Measurements from ENCODE around the gene INSYN1. TPM values are rescaled to one million over a fixed set of nuclear protein-coding genes. Genes with fewer than 3 reads are reported as not detected.

The INSYN1 gene
- total RNA-seq, 1 experiment from 2014 or later: not detected

DNA sequence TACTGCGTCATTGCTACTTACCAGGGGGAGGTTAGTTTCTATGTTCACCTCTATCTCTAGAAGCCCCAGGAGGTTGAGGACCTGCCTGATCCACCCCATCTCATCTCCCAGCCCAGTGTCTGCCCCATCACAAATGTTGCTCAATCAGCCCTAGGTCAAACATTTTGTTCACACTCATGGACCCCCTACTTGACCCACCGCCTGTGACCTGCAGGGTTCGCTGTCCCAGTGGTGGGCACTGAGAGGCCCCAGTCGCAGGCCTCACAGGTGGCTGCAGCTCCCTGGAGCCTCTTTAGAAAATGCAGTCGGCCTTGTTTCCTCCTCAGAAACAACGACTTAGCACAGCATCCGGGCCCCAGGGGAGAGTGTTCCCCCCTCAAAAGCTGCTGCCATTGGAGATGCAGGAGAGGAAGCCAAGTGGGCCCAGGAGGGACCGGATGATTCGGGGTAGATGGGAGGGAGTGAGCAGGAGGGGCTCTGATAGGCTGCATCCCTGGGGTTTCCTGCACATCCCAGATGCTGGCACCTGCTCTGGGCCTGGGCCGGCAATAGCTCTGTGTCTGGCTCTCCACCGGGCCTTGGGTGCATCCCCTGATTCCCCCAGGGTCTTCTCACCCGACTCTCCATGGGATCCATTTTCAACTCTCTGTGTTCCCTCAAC is 18.4 kb upstream of the INSYN1 start:
- ATAC-seq (no peak), DNase-seq (no peak)
- no peaks in the 10 kb centered on the region for H3K79me2 ChIP-seq (ENCODE audit: low read length)
- H3K4me1 ChIP-seq (ENCODE audit: insufficient read depth, low read length): no peaks in the 10 kb centered on the region
- H3K36me3 ChIP-seq (ENCODE audit: low read depth, low read length): no peaks in the 10 kb centered on the region
- no TSS peak for BruUV-seq (replicated peaks)
- H3K9me2 ChIP-seq (replicated peaks; ENCODE audit: low read length): no peaks in the 10 kb centered on the region
- no peak overlapping the region for H2AFZ ChIP-seq (ENCODE audit: low read length)
- CTCF ChIA-PET: no interaction called here
- POLR2A ChIA-PET (ENCODE audit: unreplicated experiment): no interaction called here
- H3K9ac ChIP-seq (ENCODE audit: low read length): no peak overlapping the region
- H3K4me2 ChIP-seq (ENCODE audit: low read length): no peak overlapping the region
- H4K20me1 ChIP-seq (ENCODE audit: low read length): no peaks in the 10 kb centered on the region
- no peaks in the 10 kb centered on the region for H3K9me3 ChIP-seq (ENCODE audit: low read length)
- H3K27ac ChIP-seq (ENCODE audit: low read length): no peak overlapping the region
- intact Hi-C loops (cut with micrococcal nuclease): no loop called here
- H3F3A ChIP-seq (ENCODE audit: low read length, unreplicated experiment): no peaks in the 10 kb centered on the region
- TF ChIP-seq, protein P1, sequence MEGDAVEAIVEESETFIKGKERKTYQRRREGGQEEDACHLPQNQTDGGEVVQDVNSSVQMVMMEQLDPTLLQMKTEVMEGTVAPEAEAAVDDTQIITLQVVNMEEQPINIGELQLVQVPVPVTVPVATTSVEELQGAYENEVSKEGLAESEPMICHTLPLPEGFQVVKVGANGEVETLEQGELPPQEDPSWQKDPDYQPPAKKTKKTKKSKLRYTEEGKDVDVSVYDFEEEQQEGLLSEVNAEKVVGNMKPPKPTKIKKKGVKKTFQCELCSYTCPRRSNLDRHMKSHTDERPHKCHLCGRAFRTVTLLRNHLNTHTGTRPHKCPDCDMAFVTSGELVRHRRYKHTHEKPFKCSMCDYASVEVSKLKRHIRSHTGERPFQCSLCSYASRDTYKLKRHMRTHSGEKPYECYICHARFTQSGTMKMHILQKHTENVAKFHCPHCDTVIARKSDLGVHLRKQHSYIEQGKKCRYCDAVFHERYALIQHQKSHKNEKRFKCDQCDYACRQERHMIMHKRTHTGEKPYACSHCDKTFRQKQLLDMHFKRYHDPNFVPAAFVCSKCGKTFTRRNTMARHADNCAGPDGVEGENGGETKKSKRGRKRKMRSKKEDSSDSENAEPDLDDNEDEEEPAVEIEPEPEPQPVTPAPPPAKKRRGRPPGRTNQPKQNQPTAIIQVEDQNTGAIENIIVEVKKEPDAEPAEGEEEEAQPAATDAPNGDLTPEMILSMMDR (conservative IDR thresholded peaks at IDR 0.05; ENCODE audit: low read depth, low read length): no peak
- no peak for TF ChIP-seq EZH2phosphoT487 (IDR thresholded peaks at IDR 0.05; ENCODE audit: borderline replicate concordance, low read length)
- TF ChIP-seq EZH2 (IDR thresholded peaks at IDR 0.05; ENCODE audit: low read length, unreplicated experiment): no peak
- peaks cover 23% of the 10 kb centered on the region; the same call in 1 of the 2 replicates for H3K27me3 ChIP-seq (ENCODE audit: low read length)
- no peak overlapping the region for H3K4me3 ChIP-seq (ENCODE audit: low read length)

DNA sequence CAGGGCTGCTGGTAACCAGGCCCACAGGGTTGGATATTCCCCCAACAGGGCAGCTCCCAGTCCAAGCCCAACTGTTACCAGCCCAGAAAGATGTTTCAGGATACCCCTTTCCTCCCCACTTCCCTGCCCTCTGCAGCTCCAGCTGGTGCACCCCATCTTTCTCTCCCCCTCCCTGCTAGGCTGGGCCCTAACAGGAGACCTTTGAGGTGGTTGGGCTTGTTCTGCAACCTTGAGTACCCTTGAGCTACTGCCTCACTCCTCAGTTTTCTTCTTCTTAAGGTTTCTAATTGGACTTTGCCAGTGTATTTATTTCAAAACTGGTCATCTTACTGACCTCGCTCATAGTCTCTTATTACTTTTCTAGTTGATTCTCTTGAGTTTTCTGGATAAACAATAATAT is 16.9 kb upstream of the INSYN1 start:
- BruUV-seq (replicated peaks): no TSS peak
- no peaks in the 10 kb centered on the region for H3K79me2 ChIP-seq (ENCODE audit: low read length)
- no peaks in the 10 kb centered on the region for H4K20me1 ChIP-seq (ENCODE audit: low read length)
- H3K4me1 ChIP-seq (ENCODE audit: insufficient read depth, low read length): no peaks in the 10 kb centered on the region
- no peak overlapping the region for H3K9ac ChIP-seq (ENCODE audit: low read length)
- H3K27me3 ChIP-seq (ENCODE audit: low read length): peaks cover 37% of the 10 kb centered on the region
- ChIA-PET POLR2A (ENCODE audit: unreplicated experiment) (no interaction called here), CTCF (no interaction called here)
- TF ChIP-seq EZH2 (IDR thresholded peaks at IDR 0.05; ENCODE audit: low read length, unreplicated experiment) (no peak), EZH2phosphoT487 (IDR thresholded peaks at IDR 0.05; ENCODE audit: borderline replicate concordance, low read length) (no peak)
- TF ChIP-seq, protein P1 (conservative IDR thresholded peaks at IDR 0.05; ENCODE audit: low read depth, low read length): no peak
- H3F3A ChIP-seq (ENCODE audit: low read length, unreplicated experiment): no peaks in the 10 kb centered on the region
- no peak for ATAC-seq
- H2AFZ ChIP-seq (ENCODE audit: low read length): no peak overlapping the region
- H3K9me3 ChIP-seq (ENCODE audit: low read length): no peaks in the 10 kb centered on the region
- no peak overlapping the region for H3K4me2 ChIP-seq (ENCODE audit: low read length)
- no peak overlapping the region for H3K27ac ChIP-seq (ENCODE audit: low read length)
- H3K36me3 ChIP-seq (ENCODE audit: low read depth, low read length): no peaks in the 10 kb centered on the region
- intact Hi-C loops (cut with micrococcal nuclease): no loop called here
- no peak for DNase-seq
- no peak overlapping the region for H3K4me3 ChIP-seq (ENCODE audit: low read length)
- no peaks in the 10 kb centered on the region for H3K9me2 ChIP-seq (replicated peaks; ENCODE audit: low read length)

DNA sequence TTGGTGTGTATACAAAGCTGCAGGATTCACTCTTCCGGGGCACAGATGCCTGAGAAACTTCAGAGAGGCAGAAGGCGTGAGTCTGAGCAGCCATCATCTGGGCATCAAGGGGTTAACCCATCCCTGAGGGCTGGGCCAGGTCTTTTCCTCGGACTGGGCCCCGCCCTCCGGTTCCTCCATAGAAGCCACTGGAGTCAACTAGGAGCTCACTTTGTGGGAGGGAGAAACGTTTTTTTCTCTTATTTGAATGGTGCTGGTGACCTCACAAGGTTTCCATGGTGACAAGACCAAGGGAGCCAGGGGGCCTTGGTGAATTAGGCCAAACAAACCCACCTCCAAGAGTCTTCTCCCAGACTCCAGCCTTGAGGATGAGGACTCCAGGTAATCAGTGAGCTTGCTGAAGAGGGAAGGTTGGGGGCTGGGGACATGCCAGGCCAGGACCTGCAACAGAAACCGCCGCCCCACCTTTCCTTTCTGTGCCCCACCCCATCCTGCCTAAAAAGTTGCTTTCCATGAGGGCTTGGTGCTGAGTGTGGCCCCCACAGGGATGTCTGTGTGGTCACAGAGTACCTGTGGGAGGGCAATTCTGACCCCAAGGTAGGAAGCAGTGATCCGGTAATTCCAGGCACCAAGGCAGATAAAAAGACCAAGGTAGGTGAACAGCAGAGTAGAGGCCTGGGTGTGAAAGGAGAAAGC is 14.8 kb upstream of the INSYN1 start:
- DNase-seq: no peak
- TF ChIP-seq, protein P1 (conservative IDR thresholded peaks at IDR 0.05; ENCODE audit: low read depth, low read length): no peak
- no peak for TF ChIP-seq EZH2 (IDR thresholded peaks at IDR 0.05; ENCODE audit: low read length, unreplicated experiment)
- no peaks in the 10 kb centered on the region for H3K9me3 ChIP-seq (ENCODE audit: low read length)
- ChIA-PET POLR2A (ENCODE audit: unreplicated experiment) (no interaction called here), CTCF (no interaction called here)
- H3K9me2 ChIP-seq (replicated peaks; ENCODE audit: low read length): no peaks in the 10 kb centered on the region
- H3K79me2 ChIP-seq (ENCODE audit: low read length): no peaks in the 10 kb centered on the region
- H3K36me3 ChIP-seq (ENCODE audit: low read depth, low read length): no peaks in the 10 kb centered on the region
- no peak overlapping the region for H3K4me2 ChIP-seq (ENCODE audit: low read length)
- intact Hi-C loops (cut with micrococcal nuclease): no loop called here
- no peak overlapping the region for H3K9ac ChIP-seq (ENCODE audit: low read length)
- no peak for ATAC-seq
- no peak overlapping the region for H2AFZ ChIP-seq (ENCODE audit: low read length)
- peaks cover 56% of the 10 kb centered on the region for H3K27me3 ChIP-seq (ENCODE audit: low read length)
- H4K20me1 ChIP-seq (ENCODE audit: low read length): no peaks in the 10 kb centered on the region
- no peaks in the 10 kb centered on the region for H3F3A ChIP-seq (ENCODE audit: low read length, unreplicated experiment)
- H3K4me3 ChIP-seq (ENCODE audit: low read length): no peak overlapping the region
- no TSS peak for BruUV-seq (replicated peaks)
- H3K4me1 ChIP-seq (ENCODE audit: insufficient read depth, low read length): no peaks in the 10 kb centered on the region
- H3K27ac ChIP-seq (ENCODE audit: low read length): no peak overlapping the region
